GM12878 (cell line): ENCODE results near the gene FUCA2. TPM values are rescaled to one million over a fixed set of nuclear protein-coding genes. Genes with fewer than 3 reads are reported as not detected.

Experiments
- BCL11A ChIP-seq: IDR thresholded peaks from 2 replicates; pipeline ENCODE4 v1.6.1; 2011; ENCODE audit warnings: low read depth, low read length
- BHLHE40 ChIP-seq, 2 experiments: fragments of 450-650 bp in 1 of 2; IDR thresholded peaks; 2 replicates each; pipeline ENCODE4 v1.6.1; 2011 to 2017; ENCODE audit warnings: low read depth in 2 of 2, borderline replicate concordance in 1 of 2, improper control_type of control experiment in 1 of 2, low read length in 1 of 2, mild to moderate bottlenecking in 1 of 2
- CUX1 ChIP-seq: IDR thresholded peaks from 2 replicates; pipeline ENCODE4 v1.6.1; 2012; ENCODE audit warnings: improper control_type of control experiment, low read depth, low read length; ENCODE audit not compliant: insufficient replicate concordance
- EGR1 ChIP-seq, 2 experiments: IDR thresholded peaks; 1 replicate in 1 of 2; 2 replicates in 1 of 2; pipeline ENCODE4 v1.6.1; 2011 to 2012; ENCODE audit warnings: low read depth in 2 of 2, low read length in 2 of 2, borderline replicate concordance in 1 of 2, mild to moderate bottlenecking in 1 of 2, moderate library complexity in 1 of 2
- IKZF2 ChIP-seq, 2 experiments: fragments of 450-650 bp; IDR thresholded peaks; 2 replicates each; pipeline ENCODE4 v1.6.1; 2017; ENCODE audit warnings: mild to moderate bottlenecking in 2 of 2, moderate library complexity in 2 of 2
- KAT2A ChIP-seq: conservative IDR thresholded peaks from 2 replicates; pipeline ENCODE4 v1.6.1; 2011; ENCODE audit warnings: low read depth, low read length; ENCODE audit not compliant: control insufficient read depth
- MLLT1 ChIP-seq: fragments of 450-650 bp; IDR thresholded peaks from 2 replicates; pipeline ENCODE4 v1.6.1; 2016; ENCODE audit warnings: mild to moderate bottlenecking
- MTA3 ChIP-seq: IDR thresholded peaks from 2 replicates; pipeline ENCODE4 v1.6.1; 2012; ENCODE audit warnings: low read length, inconsistent platforms, borderline replicate concordance
- NFYA ChIP-seq: IDR thresholded peaks from 2 replicates; pipeline ENCODE4 v1.6.1; 2011; ENCODE audit warnings: low read depth, mild to moderate bottlenecking, low read length, improper control_type of control experiment, borderline replicate concordance
- PAX5 ChIP-seq: IDR thresholded peaks from 2 replicates; pipeline ENCODE4 v1.6.1; 2011; ENCODE audit warnings: low read depth, low read length, borderline replicate concordance
- POLR2AphosphoS2 ChIP-seq: IDR thresholded peaks from 2 replicates; pipeline ENCODE4 v1.6.1; 2011; ENCODE audit warnings: low read depth, mild to moderate bottlenecking, low read length, improper control_type of control experiment, moderate library complexity
- PRDM15 ChIP-seq: fragments of 450-650 bp; formaldehyde crosslinking; IDR thresholded peaks from 2 replicates; pipeline ENCODE4 v1.4.0; 2020; ENCODE audit warnings: mild to moderate bottlenecking, moderate library complexity
- RB1 ChIP-seq: fragments of 450-650 bp; formaldehyde crosslinking; IDR thresholded peaks from 2 replicates; pipeline ENCODE4 v1.6.1; 2017; ENCODE audit warnings: mild to moderate bottlenecking, borderline replicate concordance
- RBBP5 ChIP-seq: fragments of 200-600 bp; sonication (generic); conservative IDR thresholded peaks from 2 replicates; pipeline ENCODE4 v1.6.1; 2016
- RFX5 ChIP-seq: IDR thresholded peaks from 2 replicates; pipeline ENCODE4 v1.6.1; 2011; ENCODE audit warnings: low read depth, low read length, improper control_type of control experiment
- TCF3 ChIP-seq: IDR thresholded peaks from 2 replicates; pipeline ENCODE4 v1.6.1; 2012; ENCODE audit warnings: low read depth, mild to moderate bottlenecking, low read length, borderline replicate concordance; ENCODE audit not compliant: insufficient read depth
- ZNF207 ChIP-seq: fragments of 450-650 bp; IDR thresholded peaks from 2 replicates; pipeline ENCODE4 v1.6.1; 2014; ENCODE audit warnings: antibody characterized with exemption, mild to moderate bottlenecking, borderline replicate concordance
- ZZZ3 ChIP-seq: IDR thresholded peaks from 2 replicates; pipeline ENCODE4 v1.6.1; 2011; ENCODE audit warnings: low read depth; ENCODE audit not compliant: control insufficient read depth, insufficient read length
- polyA plus RNA-seq, 11 experiments: library from polyadenylated mRNA; depleted of rRNA in 4 of 11; unstranded in 6 of 11; stranded (reverse) in 5 of 11; fragments of >200 nt; fragmentation: Nextera tagmentation in 4 of 11; fragmentation: Illumina TruSeq in 1 of 11; extraction: Ambion mirVana in 4 of 11; extraction: Trizol in 1 of 11; gene quantifications; 1 replicate in 1 of 11; 2 replicates in 10 of 11; pipeline versions ENCODE4 v1.2.1 to v1.2.3, GENCODE V29; 2011 to 2016; ENCODE audit warnings: inconsistent platforms in 2 of 11, missing spikeins in 2 of 11, low read depth in 1 of 11
- total RNA-seq, 4 experiments: library from RNA; depleted of rRNA in 3 of 4; stranded (reverse); fragments of >200 nt in 3 of 4; fragmentation: Illumina TruSeq in 1 of 4; extraction: Trizol in 1 of 4; gene quantifications; 2 replicates each; pipeline versions ENCODE4 v1.2.1 to v1.2.3, GENCODE V29; 2013 to 2021

The FUCA2 gene
- total and polyA plus RNA-seq, 10 of the 15 experiments (the other 5 are each of a cell fraction or from before 2014, with no cell fraction given): 5.7 to 36.2 (median 21.5) TPM

- TF ChIP-seq PRDM15 (no peak), MTA3 (no peak), ZNF207 (peak; percentile 98), MLLT1 (peak; percentile 61; the same call in 1 of the 2 replicates), RFX5 (peak; percentile 71; the same call in 1 of the 2 replicates), POLR2AphosphoS2 (peak; percentile 70; the same call in 1 of the 2 replicates), KAT2A (no peak), RB1 (peak; percentile 99; the same call in 1 of the 2 replicates), TCF3 (peak; percentile 79), NFYA (no peak), CUX1 (no peak), PAX5 (peak; percentile 86; the same call in 1 of the 2 replicates), EGR1 (IDR thresholded peaks at IDR 0.05; ENCODE audit: borderline replicate concordance in 1 of 2, low read depth in 2 of 2, low read length in 2 of 2) (peak in 1 of 2 experiments; percentile 63; a peak in 2 of 3 replicates), RBBP5 (peak; percentile 63; the same call in 1 of the 2 replicates), IKZF2 (IDR thresholded peaks at IDR 0.05) (peak; percentile 14 to 35; a peak in 1 of 4 replicates), BHLHE40 (IDR thresholded peaks at IDR 0.05; ENCODE audit: borderline replicate concordance in 1 of 2, low read depth in 2 of 2, low read length in 1 of 2) (peak; percentile 93 to 96), ZZZ3 (peak; percentile 24), BCL11A (peak; percentile 36; the same call in 1 of the 2 replicates)
Observed at GRCh38 chr6:143450453-143451371, 60.8 kb downstream of the FUCA2 start, which contains the start of the genes ADAT2 and PEX3 (continued).
